Nephron (organoid): ENCODE results near the gene SLPI.

Experiments used
- H3K27ac Mint-ChIP-seq, 3 experiments: 2 replicates each; pipeline ENCODE4 v1.8.0; 2020; ENCODE audit warnings: mixed read lengths in 3 of 3, mild to moderate bottlenecking in 2 of 3, moderate library complexity in 1 of 3
- H3K27me3 Mint-ChIP-seq: 2 replicates; pipeline ENCODE4 v1.8.0; 2021; ENCODE audit warnings: low read depth, mild to moderate bottlenecking, moderate library complexity, mixed read lengths
- H3K36me3 Mint-ChIP-seq: 2 replicates; pipeline ENCODE4 v1.8.0; 2020; ENCODE audit warnings: low read depth, mixed read lengths
- H3K4me1 Mint-ChIP-seq: 2 replicates; pipeline ENCODE4 v1.8.0; 2020; ENCODE audit warnings: mixed read lengths
- H3K4me3 Mint-ChIP-seq, 3 experiments: 2 replicates each; pipeline ENCODE4 v1.8.0; 2020; ENCODE audit warnings: mild to moderate bottlenecking in 3 of 3, mixed read lengths in 3 of 3, moderate library complexity in 2 of 3
- H3K9me3 Mint-ChIP-seq: 2 replicates; pipeline ENCODE4 v1.8.0; 2020; ENCODE audit warnings: mixed read lengths
- TF ChIP-seq, protein P1 (sequence below), 3 experiments: fragments of 200-600 bp; sonication (generic); IDR thresholded peaks; one replicate each; pipeline ENCODE4 v1.5.0; 2021; ENCODE audit warnings: antibody characterized with exemption in 3 of 3; ENCODE audit not compliant: unreplicated experiment in 3 of 3

The SLPI gene

GRCh38 chr20:45283551-45284057 lies 29.2 kb upstream of the SLPI start:
- TF ChIP-seq, protein P1, sequence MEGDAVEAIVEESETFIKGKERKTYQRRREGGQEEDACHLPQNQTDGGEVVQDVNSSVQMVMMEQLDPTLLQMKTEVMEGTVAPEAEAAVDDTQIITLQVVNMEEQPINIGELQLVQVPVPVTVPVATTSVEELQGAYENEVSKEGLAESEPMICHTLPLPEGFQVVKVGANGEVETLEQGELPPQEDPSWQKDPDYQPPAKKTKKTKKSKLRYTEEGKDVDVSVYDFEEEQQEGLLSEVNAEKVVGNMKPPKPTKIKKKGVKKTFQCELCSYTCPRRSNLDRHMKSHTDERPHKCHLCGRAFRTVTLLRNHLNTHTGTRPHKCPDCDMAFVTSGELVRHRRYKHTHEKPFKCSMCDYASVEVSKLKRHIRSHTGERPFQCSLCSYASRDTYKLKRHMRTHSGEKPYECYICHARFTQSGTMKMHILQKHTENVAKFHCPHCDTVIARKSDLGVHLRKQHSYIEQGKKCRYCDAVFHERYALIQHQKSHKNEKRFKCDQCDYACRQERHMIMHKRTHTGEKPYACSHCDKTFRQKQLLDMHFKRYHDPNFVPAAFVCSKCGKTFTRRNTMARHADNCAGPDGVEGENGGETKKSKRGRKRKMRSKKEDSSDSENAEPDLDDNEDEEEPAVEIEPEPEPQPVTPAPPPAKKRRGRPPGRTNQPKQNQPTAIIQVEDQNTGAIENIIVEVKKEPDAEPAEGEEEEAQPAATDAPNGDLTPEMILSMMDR (IDR thresholded peaks at IDR 0.05; ENCODE audit: unreplicated experiment in 3 of 3) = no peak
- no peak overlapping the region for H3K4me3 Mint-ChIP-seq
- H3K27me3 Mint-ChIP-seq = peaks cover 19% of the 10 kb centered on the region
- peaks cover 2% of the 10 kb centered on the region for H3K9me3 Mint-ChIP-seq
- no peak overlapping the region for H3K27ac Mint-ChIP-seq
- H3K36me3 Mint-ChIP-seq = no peaks in the 10 kb centered on the region
- no peaks in the 10 kb centered on the region for H3K4me1 Mint-ChIP-seq

DNA sequence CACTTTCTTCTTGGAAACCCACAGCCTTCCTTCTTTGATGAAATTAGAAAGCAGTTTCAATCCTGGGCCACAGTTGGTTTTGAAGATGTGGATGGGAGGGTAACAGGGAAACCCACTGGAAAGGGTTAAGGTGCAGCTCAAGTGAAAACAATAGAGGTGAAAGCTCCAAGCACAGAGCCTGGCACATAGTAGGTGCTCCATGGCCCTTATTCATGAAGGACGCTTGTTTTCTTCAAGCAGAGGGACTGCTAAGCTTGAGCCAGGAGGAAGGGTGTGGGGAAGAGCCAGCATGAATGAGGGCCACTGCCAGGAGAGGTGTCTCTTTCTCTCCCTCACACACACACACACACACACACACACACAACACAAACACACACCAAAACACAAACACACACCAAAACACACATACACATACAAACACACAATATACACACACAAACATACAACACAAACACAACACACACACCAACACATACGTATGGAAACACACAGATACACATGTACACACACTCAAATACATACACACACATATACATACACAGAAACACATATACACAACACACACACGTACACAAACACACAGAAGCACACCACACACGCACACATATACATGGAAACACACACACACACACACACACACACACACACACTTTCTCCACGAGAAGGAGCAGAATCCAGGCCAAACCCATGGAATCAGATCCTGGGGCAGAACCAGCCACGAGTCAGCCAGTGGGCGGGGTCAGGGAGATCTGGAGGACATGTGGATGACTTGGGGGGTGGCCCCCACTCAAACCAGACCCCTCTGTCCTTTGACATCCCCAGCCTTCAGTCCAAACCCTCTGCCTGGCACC lies 28.6 kb upstream of the SLPI start:
- TF ChIP-seq, protein P1 (IDR thresholded peaks at IDR 0.05; ENCODE audit: unreplicated experiment in 3 of 3) = no peak
- no peak overlapping the region for H3K27ac Mint-ChIP-seq
- H3K9me3 Mint-ChIP-seq = peaks cover 2% of the 10 kb centered on the region
- no peaks in the 10 kb centered on the region for H3K36me3 Mint-ChIP-seq
- H3K4me1 Mint-ChIP-seq = no peaks in the 10 kb centered on the region
- no peak overlapping the region for H3K4me3 Mint-ChIP-seq
- H3K27me3 Mint-ChIP-seq = peaks cover 19% of the 10 kb centered on the region

- peaks cover 2% of the 10 kb centered on the region for H3K9me3 Mint-ChIP-seq
- H3K27ac Mint-ChIP-seq = no peak overlapping the region
- peaks cover 12% of the 10 kb centered on the region for H3K27me3 Mint-ChIP-seq
- TF ChIP-seq, protein P1 (IDR thresholded peaks at IDR 0.05; ENCODE audit: unreplicated experiment in 3 of 3) = no peak
- H3K36me3 Mint-ChIP-seq = no peaks in the 10 kb centered on the region
- no peaks in the 10 kb centered on the region for H3K4me1 Mint-ChIP-seq
- no peak overlapping the region for H3K4me3 Mint-ChIP-seq
These were observed 25.6 kb upstream of the SLPI start for GRCh38 chr20:45279992-45280391.

- Mint-ChIP-seq H3K27ac (no peak overlapping the region), H3K27me3 (peaks cover 13% of the 10 kb centered on the region)
These were observed 21.0 kb upstream of the SLPI start for GRCh38 chr20:45275338-45275737.

GRCh38 chr20:45269754-45270270 lies 15.4 kb upstream of the SLPI start:
- H3K9me3 Mint-ChIP-seq = no peaks in the 10 kb centered on the region

More at GRCh38 chr20:45275338-45275737, 21.0 kb upstream of the SLPI start:
- no peaks in the 10 kb centered on the region for H3K4me1 Mint-ChIP-seq
- no peaks in the 10 kb centered on the region for H3K36me3 Mint-ChIP-seq
- H3K4me3 Mint-ChIP-seq = no peak overlapping the region
- TF ChIP-seq, protein P1 (IDR thresholded peaks at IDR 0.05; ENCODE audit: unreplicated experiment in 3 of 3) = no peak
- peaks cover 2% of the 10 kb centered on the region for H3K9me3 Mint-ChIP-seq

More at GRCh38 chr20:45269754-45270270, 15.4 kb upstream of the SLPI start:
- Mint-ChIP-seq H3K36me3 (no peaks in the 10 kb centered on the region), H3K27ac (no peak overlapping the region), H3K4me3 (no peak overlapping the region), H3K27me3 (peaks cover 12% of the 10 kb centered on the region), H3K4me1 (no peaks in the 10 kb centered on the region)
- TF ChIP-seq, protein P1 (IDR thresholded peaks at IDR 0.05; ENCODE audit: unreplicated experiment in 3 of 3) = no peak
